Astrocyte (in vitro differentiated cells and primary cell): ENCODE results near the gene NRSN1. TPM values are rescaled to one million over a fixed set of nuclear protein-coding genes. Genes with fewer than 3 reads are reported as not detected.

ENCODE experiments used
- DNase-seq: peaks from one replicate; pipeline ENCODE4 v3.0.0-alpha.2; 2010; ENCODE audit warnings: low read depth
- FAIRE-seq: peaks from 2 replicates; lab custom pipeline; 2011; peaks lifted over from hg19 to GRCh38; lab: Jason Lieb, UNC
- H2AFZ ChIP-seq: 2 replicates; pipeline ENCODE4 v1.6.0; 2012; ENCODE audit warnings: low read depth, low read length, inconsistent platforms
- H3K27ac ChIP-seq: 2 replicates; pipeline ENCODE4 v1.5.1; 2011; ENCODE audit warnings: low read depth, low read length, inconsistent platforms
- H3K27me3 ChIP-seq: 2 replicates; pipeline ENCODE4 v1.6.0; 2011; ENCODE audit warnings: low read length, inconsistent platforms; ENCODE audit not compliant: insufficient read depth
- H3K36me3 ChIP-seq: 2 replicates; pipeline ENCODE4 v1.5.1; 2011; ENCODE audit warnings: low read length, inconsistent platforms; ENCODE audit not compliant: insufficient read depth
- H3K4me1 ChIP-seq: 2 replicates; pipeline ENCODE4 v1.5.1; 2011; ENCODE audit warnings: low read length, inconsistent platforms; ENCODE audit not compliant: insufficient read depth
- H3K4me2 ChIP-seq: 2 replicates; pipeline ENCODE4 v1.6.0; 2012; ENCODE audit warnings: low read length, inconsistent platforms
- H3K4me3 ChIP-seq: 2 replicates; pipeline ENCODE4 v1.5.1; 2011; ENCODE audit warnings: low read depth, mild to moderate bottlenecking, low read length, inconsistent platforms; ENCODE audit not compliant: insufficient read depth
- H3K79me2 ChIP-seq: 2 replicates; pipeline ENCODE4 v1.6.0; 2012; ENCODE audit warnings: mild to moderate bottlenecking, low read length, inconsistent platforms; ENCODE audit not compliant: insufficient read depth
- H3K9ac ChIP-seq: 2 replicates; pipeline ENCODE4 v1.6.0; 2012; ENCODE audit warnings: mild to moderate bottlenecking, low read length, inconsistent platforms
- H3K9me3 ChIP-seq: 2 replicates; pipeline ENCODE4 v1.5.1; 2012; ENCODE audit warnings: low read depth, mild to moderate bottlenecking, low read length, inconsistent platforms; ENCODE audit not compliant: insufficient read depth
- H4K20me1 ChIP-seq: 2 replicates; pipeline ENCODE4 v1.6.0; 2012; ENCODE audit warnings: low read length, inconsistent platforms; ENCODE audit not compliant: insufficient read depth
- H3K27ac Mint-ChIP-seq: one replicate; pipeline ENCODE4 v1.8.0; 2021; ENCODE audit warnings: mild to moderate bottlenecking, mixed read lengths; ENCODE audit not compliant: unreplicated experiment
- H3K27me3 Mint-ChIP-seq: one replicate; pipeline ENCODE4 v1.8.0; 2021; ENCODE audit warnings: low read depth, mixed read lengths; ENCODE audit not compliant: unreplicated experiment
- H3K36me3 Mint-ChIP-seq: one replicate; pipeline ENCODE4 v1.8.0; 2021; ENCODE audit warnings: low read depth, mixed read lengths; ENCODE audit not compliant: unreplicated experiment
- H3K4me1 Mint-ChIP-seq: one replicate; pipeline ENCODE4 v1.8.0; 2021; ENCODE audit warnings: low read depth, mixed read lengths; ENCODE audit not compliant: unreplicated experiment
- H3K4me3 Mint-ChIP-seq: one replicate; pipeline ENCODE4 v1.8.0; 2021; ENCODE audit warnings: mild to moderate bottlenecking, moderate library complexity, mixed read lengths; ENCODE audit not compliant: unreplicated experiment
- H3K9me3 Mint-ChIP-seq: one replicate; pipeline ENCODE4 v1.8.0; 2021; ENCODE audit warnings: mild to moderate bottlenecking, mixed read lengths; ENCODE audit not compliant: unreplicated experiment
- EZH2 ChIP-seq: IDR thresholded peaks from 2 replicates; pipeline ENCODE4 v1.6.1; 2012; ENCODE audit warnings: mild to moderate bottlenecking, low read length, inconsistent platforms; ENCODE audit not compliant: insufficient read depth
- total RNA-seq: library from RNA; stranded (reverse); gene quantifications from 2 replicates; pipeline ENCODE4 v1.2.1, GENCODE V29; 2021
- TF ChIP-seq, protein P1 (sequence below): IDR thresholded peaks from 2 replicates; pipeline ENCODE4 v1.5.1; 2011; ENCODE audit warnings: low read depth, mild to moderate bottlenecking, inconsistent platforms, low read length, moderate library complexity; ENCODE audit not compliant: insufficient read depth

The NRSN1 gene
- total RNA-seq, 1 donor from 2014 or later: not detected

GRCh38 chr6:24193364-24193763 is 67.3 kb downstream of the NRSN1 start:
- TF ChIP-seq EZH2: no peak
- TF ChIP-seq, protein P1, sequence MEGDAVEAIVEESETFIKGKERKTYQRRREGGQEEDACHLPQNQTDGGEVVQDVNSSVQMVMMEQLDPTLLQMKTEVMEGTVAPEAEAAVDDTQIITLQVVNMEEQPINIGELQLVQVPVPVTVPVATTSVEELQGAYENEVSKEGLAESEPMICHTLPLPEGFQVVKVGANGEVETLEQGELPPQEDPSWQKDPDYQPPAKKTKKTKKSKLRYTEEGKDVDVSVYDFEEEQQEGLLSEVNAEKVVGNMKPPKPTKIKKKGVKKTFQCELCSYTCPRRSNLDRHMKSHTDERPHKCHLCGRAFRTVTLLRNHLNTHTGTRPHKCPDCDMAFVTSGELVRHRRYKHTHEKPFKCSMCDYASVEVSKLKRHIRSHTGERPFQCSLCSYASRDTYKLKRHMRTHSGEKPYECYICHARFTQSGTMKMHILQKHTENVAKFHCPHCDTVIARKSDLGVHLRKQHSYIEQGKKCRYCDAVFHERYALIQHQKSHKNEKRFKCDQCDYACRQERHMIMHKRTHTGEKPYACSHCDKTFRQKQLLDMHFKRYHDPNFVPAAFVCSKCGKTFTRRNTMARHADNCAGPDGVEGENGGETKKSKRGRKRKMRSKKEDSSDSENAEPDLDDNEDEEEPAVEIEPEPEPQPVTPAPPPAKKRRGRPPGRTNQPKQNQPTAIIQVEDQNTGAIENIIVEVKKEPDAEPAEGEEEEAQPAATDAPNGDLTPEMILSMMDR: no peak
- FAIRE-seq (no peak), DNase-seq (no peak)
- Histone ChIP-seq H2AFZ (no peak overlapping the region), H3K9ac (no peak overlapping the region), H3K4me2 (no peak overlapping the region), H3K36me3 (no peaks in the 10 kb centered on the region), H3K9me3 (no peaks in the 10 kb centered on the region), H3K4me1 (no peaks in the 10 kb centered on the region), H4K20me1 (no peaks in the 10 kb centered on the region), H3K79me2 (no peaks in the 10 kb centered on the region), H3K27me3 (no peaks in the 10 kb centered on the region), H3K27ac (no peak overlapping the region), H3K4me3 (no peak overlapping the region)
- Mint-ChIP-seq H3K36me3 (no peaks in the 10 kb centered on the region), H3K4me1 (no peaks in the 10 kb centered on the region), H3K9me3 (no peaks in the 10 kb centered on the region), H3K27me3 (no peaks in the 10 kb centered on the region), H3K27ac (no peak overlapping the region), H3K4me3 (no peak overlapping the region)

GRCh38 chr6:24194978-24195700 is 69.1 kb downstream of the NRSN1 start:
- H4K20me1 ChIP-seq: no peaks in the 10 kb centered on the region
- Mint-ChIP-seq H3K4me1 (no peaks in the 10 kb centered on the region), H3K9me3 (peaks cover 3% of the 10 kb centered on the region), H3K36me3 (no peaks in the 10 kb centered on the region), H3K4me3 (no peak overlapping the region), H3K27me3 (no peaks in the 10 kb centered on the region), H3K27ac (no peak overlapping the region)
- H3K4me2 ChIP-seq: no peak overlapping the region
- TF ChIP-seq, protein P1: no peak
- TF ChIP-seq EZH2: no peak
- H3K4me1 ChIP-seq: no peaks in the 10 kb centered on the region
- no peak for DNase-seq
- no peaks in the 10 kb centered on the region for H3K9me3 ChIP-seq
- no peak overlapping the region for H2AFZ ChIP-seq
- H3K79me2 ChIP-seq: no peaks in the 10 kb centered on the region
- no peak for FAIRE-seq
- H3K27ac ChIP-seq: no peak overlapping the region
- no peaks in the 10 kb centered on the region for H3K36me3 ChIP-seq
- H3K9ac ChIP-seq: no peak overlapping the region
- no peaks in the 10 kb centered on the region for H3K27me3 ChIP-seq
- no peak overlapping the region for H3K4me3 ChIP-seq
